ENCODE measurements around the gene MAGEB17.
"Not testable (repeated sequence)": the region's sequence is repeated elsewhere in the genome, so short reads cannot be mapped to it uniquely, and the experiment has no call there.

The MAGEB17 gene

GRCh38 chrX:16141422-16142245, 25.6 kb upstream of the MAGEB17 start:
- H3K36me3 Mint-ChIP-seq (ENCODE audit: low read depth): no peaks in the 10 kb centered on the region
- DNase-seq (no peak), ATAC-seq (no peak)
- H3K4me1 Mint-ChIP-seq: peaks cover 17% of the 10 kb centered on the region
- H3K9me3 Mint-ChIP-seq: peaks cover 3% of the 10 kb centered on the region
- peaks cover 17% of the 10 kb centered on the region for H3K27me3 Mint-ChIP-seq
- H3K27ac Mint-ChIP-seq: no peak overlapping the region
- no peak overlapping the region for H3K4me3 Mint-ChIP-seq

GRCh38 chrX:16142246-16142558, 25.1 kb upstream of the MAGEB17 start:
- Mint-ChIP-seq H3K4me3 (no peak overlapping the region), H3K4me1 (peaks cover 17% of the 10 kb centered on the region), H3K27ac (no peak overlapping the region), H3K27me3 (peaks cover 17% of the 10 kb centered on the region), H3K9me3 (peaks cover 3% of the 10 kb centered on the region), H3K36me3 (ENCODE audit: low read depth) (no peaks in the 10 kb centered on the region)
- ATAC-seq (no peak), DNase-seq (no peak)

DNA sequence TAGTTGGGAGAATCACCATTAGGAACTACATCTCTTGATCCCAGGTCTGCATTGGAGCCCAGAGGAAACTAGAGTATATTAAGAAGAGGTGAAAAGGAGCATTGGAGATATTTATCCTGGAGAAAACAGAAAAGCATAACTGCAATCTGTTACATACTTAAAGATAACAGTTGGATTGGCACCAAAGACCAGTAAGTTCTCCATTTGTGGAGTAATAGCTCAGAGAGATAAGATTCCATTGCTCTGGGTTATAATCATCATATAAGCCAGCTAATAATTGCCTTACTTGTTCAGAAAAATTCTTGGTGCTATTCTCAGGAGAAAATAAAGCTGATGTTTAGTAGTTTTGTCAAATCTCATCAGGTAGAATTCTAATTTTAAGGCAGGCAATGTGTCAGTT, 23.3 kb upstream of the MAGEB17 start:
- Mint-ChIP-seq H3K27me3 (peaks cover 11% of the 10 kb centered on the region), H3K27ac (no peak overlapping the region), H3K4me3 (no peak overlapping the region), H3K36me3 (ENCODE audit: low read depth) (no peaks in the 10 kb centered on the region), H3K9me3 (peaks cover 3% of the 10 kb centered on the region), H3K4me1 (peaks cover 14% of the 10 kb centered on the region)
- ATAC-seq (no peak), DNase-seq (no peak)

DNA sequence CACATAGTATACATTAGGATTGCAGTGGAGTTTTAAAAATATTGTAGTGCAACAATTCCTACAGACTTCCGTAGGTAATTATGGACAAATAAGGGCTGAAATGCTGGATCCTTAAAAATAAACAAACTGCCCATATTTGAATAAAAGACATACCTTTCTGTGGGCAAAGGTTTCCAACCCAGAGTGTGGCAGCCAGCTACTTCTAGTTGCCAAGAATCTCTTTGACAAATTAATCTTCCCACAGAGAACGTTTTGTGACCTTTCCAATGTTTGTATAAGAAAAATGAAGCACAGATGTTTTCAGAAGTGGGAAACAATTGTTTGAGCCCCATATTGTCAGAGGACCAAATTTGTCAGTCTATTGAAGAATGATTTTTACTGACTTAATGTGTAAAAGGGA, 22.9 kb upstream of the MAGEB17 start:
- DNase-seq (no peak), ATAC-seq (no peak)
- Mint-ChIP-seq H3K27ac (no peak overlapping the region), H3K27me3 (peaks cover 14% of the 10 kb centered on the region), H3K4me3 (no peak overlapping the region), H3K4me1 (peaks cover 14% of the 10 kb centered on the region), H3K9me3 (peaks cover 3% of the 10 kb centered on the region), H3K36me3 (ENCODE audit: low read depth) (no peaks in the 10 kb centered on the region)

GRCh38 chrX:16145093-16145492, 22.2 kb upstream of the MAGEB17 start:
- not testable (repeated sequence) for H3K36me3 Mint-ChIP-seq (ENCODE audit: low read depth); H3K4me3 Mint-ChIP-seq; ATAC-seq; DNase-seq; H3K27ac Mint-ChIP-seq; H3K9me3 Mint-ChIP-seq
- H3K27me3 Mint-ChIP-seq: peaks cover 14% of the 10 kb centered on the region
- peaks cover 10% of the 10 kb centered on the region for H3K4me1 Mint-ChIP-seq

- peaks cover 6% of the 10 kb centered on the region for H3K4me1 Mint-ChIP-seq
- no peak overlapping the region for H3K4me3 Mint-ChIP-seq
- peaks cover 3% of the 10 kb centered on the region for H3K9me3 Mint-ChIP-seq
- H3K27ac Mint-ChIP-seq: no peak overlapping the region
- H3K36me3 Mint-ChIP-seq (ENCODE audit: low read depth): no peaks in the 10 kb centered on the region
- H3K27me3 Mint-ChIP-seq: peaks cover 14% of the 10 kb centered on the region
- no peak for ATAC-seq
- DNase-seq: no peak
Measured at GRCh38 chrX:16145656-16146055, 21.6 kb upstream of the MAGEB17 start.

DNA sequence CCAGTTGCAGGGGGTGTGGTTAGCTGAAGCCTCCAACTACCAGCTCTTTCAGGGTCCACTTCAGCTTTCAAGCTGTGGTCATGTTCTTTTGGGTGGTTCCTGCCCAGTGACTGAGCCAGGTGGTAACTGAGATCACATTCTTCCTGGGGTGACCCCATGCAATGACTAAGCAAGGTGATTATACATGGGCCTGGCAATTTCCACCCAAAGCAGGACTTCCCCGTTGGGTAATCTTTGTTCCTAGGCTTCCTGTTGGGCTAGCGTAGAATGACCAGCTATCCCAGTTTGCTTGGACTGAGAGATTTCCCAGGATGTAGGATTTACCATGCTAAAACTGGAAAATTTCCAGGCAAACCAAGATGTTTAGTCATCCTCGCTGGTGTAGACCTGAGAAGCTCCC, 18.4 kb upstream of the MAGEB17 start:
- H3K9me3 Mint-ChIP-seq: peaks cover 3% of the 10 kb centered on the region
- DNase-seq (no peak), ATAC-seq (no peak)
- no peak overlapping the region for H3K4me3 Mint-ChIP-seq
- peaks cover 5% of the 10 kb centered on the region for H3K27me3 Mint-ChIP-seq
- H3K4me1 Mint-ChIP-seq: no peaks in the 10 kb centered on the region
- no peaks in the 10 kb centered on the region for H3K36me3 Mint-ChIP-seq (ENCODE audit: low read depth)
- no peak overlapping the region for H3K27ac Mint-ChIP-seq

GRCh38 chrX:16155581-16156096, 11.6 kb upstream of the MAGEB17 start:
- Mint-ChIP-seq H3K36me3 (ENCODE audit: low read depth) (no peaks in the 10 kb centered on the region), H3K9me3 (no peaks in the 10 kb centered on the region), H3K27me3 (no peaks in the 10 kb centered on the region), H3K4me3 (no peak overlapping the region), H3K27ac (no peak overlapping the region), H3K4me1 (no peaks in the 10 kb centered on the region)
- DNase-seq (no peak), ATAC-seq (no peak)

- ATAC-seq: no peak
- no peaks in the 10 kb centered on the region for H3K9me3 Mint-ChIP-seq
- H3K36me3 Mint-ChIP-seq (ENCODE audit: low read depth): no peaks in the 10 kb centered on the region
Measured at GRCh38 chrX:16156692-16157331, 10.5 kb upstream of the MAGEB17 start.

GRCh38 chrX:16160729-16161128, 6.6 kb upstream of the MAGEB17 start:
- no peak for DNase-seq
- Mint-ChIP-seq H3K9me3 (no peaks in the 10 kb centered on the region), H3K36me3 (ENCODE audit: low read depth) (no peaks in the 10 kb centered on the region), H3K4me1 (no peaks in the 10 kb centered on the region), H3K27me3 (peaks cover 4% of the 10 kb centered on the region), H3K4me3 (no peak overlapping the region), H3K27ac (no peak overlapping the region)
- ATAC-seq: no peak

More at GRCh38 chrX:16156692-16157331, 10.5 kb upstream of the MAGEB17 start:
- no peak overlapping the region for H3K4me3 Mint-ChIP-seq
- peaks cover 2% of the 10 kb centered on the region for H3K27me3 Mint-ChIP-seq
- H3K4me1 Mint-ChIP-seq: no peaks in the 10 kb centered on the region
- no peak overlapping the region for H3K27ac Mint-ChIP-seq
- no peak for DNase-seq

DNA sequence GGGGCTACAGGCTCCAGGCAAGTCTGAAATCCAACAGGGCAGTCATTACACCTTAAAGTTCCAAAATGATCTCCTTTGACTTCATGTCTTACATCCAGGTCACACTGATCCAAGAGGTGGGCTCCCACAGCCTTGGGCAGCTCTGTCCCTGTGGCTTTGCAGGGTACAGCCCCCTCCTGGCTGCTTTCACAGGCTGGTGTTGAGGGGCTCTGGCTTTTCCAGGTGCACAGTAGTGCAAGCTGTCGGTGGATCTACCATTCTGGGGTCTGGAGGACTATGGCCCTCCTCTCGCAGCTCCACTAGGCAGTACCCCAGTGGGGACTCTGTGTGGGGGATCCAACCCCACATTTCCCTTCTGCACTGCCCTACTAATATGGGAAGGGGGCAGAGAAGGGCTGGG, 6.1 kb upstream of the MAGEB17 start:
- H3K36me3 Mint-ChIP-seq (ENCODE audit: low read depth); H3K9me3 Mint-ChIP-seq; H3K4me1 Mint-ChIP-seq; H3K4me3 Mint-ChIP-seq; H3K27ac Mint-ChIP-seq; H3K27me3 Mint-ChIP-seq; DNase-seq; ATAC-seq: not testable (repeated sequence)

DNA sequence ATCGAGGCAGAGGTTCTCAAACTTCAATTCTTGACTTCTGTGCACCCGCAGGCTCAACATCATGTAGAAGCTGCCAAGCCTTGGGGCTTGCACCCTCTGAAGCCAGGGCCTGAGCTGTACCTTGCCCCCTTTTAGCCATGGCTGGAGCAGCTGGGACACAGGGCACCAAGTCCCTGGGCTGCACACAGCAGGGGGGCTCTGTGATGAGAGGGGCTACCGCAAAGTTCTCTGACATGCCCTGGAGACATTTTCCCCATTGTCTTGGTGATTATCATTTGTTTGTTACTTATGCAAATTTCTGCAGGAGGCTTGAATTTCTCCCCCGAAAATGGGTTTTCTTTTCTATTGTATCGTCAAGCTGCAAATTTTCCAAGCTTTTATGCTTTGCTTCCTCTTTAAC, 4.9 kb upstream of the MAGEB17 start:
- H3K4me3 Mint-ChIP-seq: no peak overlapping the region
- no peaks in the 10 kb centered on the region for H3K9me3 Mint-ChIP-seq
- DNase-seq (no peak), ATAC-seq (no peak)
- H3K4me1 Mint-ChIP-seq: no peaks in the 10 kb centered on the region
- H3K27me3 Mint-ChIP-seq: peaks cover 4% of the 10 kb centered on the region
- no peak overlapping the region for H3K27ac Mint-ChIP-seq
- H3K36me3 Mint-ChIP-seq (ENCODE audit: low read depth): no peaks in the 10 kb centered on the region

GRCh38 chrX:16164748-16165147, 2.5 kb upstream of the MAGEB17 start:
- Mint-ChIP-seq H3K27me3 (peaks cover 9% of the 10 kb centered on the region), H3K4me3 (no peak overlapping the region), H3K27ac (no peak overlapping the region), H3K9me3 (no peaks in the 10 kb centered on the region), H3K4me1 (no peaks in the 10 kb centered on the region), H3K36me3 (ENCODE audit: low read depth) (no peaks in the 10 kb centered on the region)
- DNase-seq: no peak
- no peak for ATAC-seq

DNA sequence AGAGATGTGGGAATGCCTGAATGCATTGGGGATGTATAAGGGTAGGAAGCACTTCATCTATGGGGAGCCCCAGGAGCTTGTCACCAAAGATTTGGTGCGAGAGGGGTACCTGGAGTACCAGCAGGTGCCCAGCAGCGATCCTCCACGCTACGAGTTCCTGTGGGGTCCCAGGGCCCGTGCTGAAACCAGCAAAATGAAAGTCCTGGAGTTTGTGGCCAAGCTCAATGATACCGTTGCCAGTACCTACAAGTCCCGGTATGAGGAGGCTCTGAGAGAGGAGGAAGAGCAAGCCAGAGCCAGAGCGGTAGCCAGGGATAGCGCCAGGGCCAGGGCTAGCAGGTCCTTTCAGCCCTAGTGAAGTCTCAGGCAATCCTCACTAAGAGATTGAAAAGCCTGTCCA, 3.8 kb downstream of the MAGEB17 start:
- no peak overlapping the region for H3K27ac Mint-ChIP-seq
- H3K27me3 Mint-ChIP-seq: peaks cover 4% of the 10 kb centered on the region
- no peaks in the 10 kb centered on the region for H3K36me3 Mint-ChIP-seq (ENCODE audit: low read depth)
- DNase-seq: no peak
- H3K4me1 Mint-ChIP-seq: no peaks in the 10 kb centered on the region
- ATAC-seq: no peak
- H3K9me3 Mint-ChIP-seq: no peaks in the 10 kb centered on the region
- H3K4me3 Mint-ChIP-seq: no peak overlapping the region

- H3K36me3 Mint-ChIP-seq (ENCODE audit: low read depth): no peaks in the 10 kb centered on the region
- DNase-seq: no peak
- H3K9me3 Mint-ChIP-seq: no peaks in the 10 kb centered on the region
- no peak for ATAC-seq
- H3K4me3 Mint-ChIP-seq: no peak overlapping the region
- no peaks in the 10 kb centered on the region for H3K4me1 Mint-ChIP-seq
- H3K27ac Mint-ChIP-seq: no peak overlapping the region
- H3K27me3 Mint-ChIP-seq: peaks cover 4% of the 10 kb centered on the region
Measured at GRCh38 chrX:16171944-16172343, 4.7 kb downstream of the MAGEB17 start.
